GM19452 (cell line): Measurements from ENCODE around the gene DCUN1D1.

Source experiments
- ATAC-seq: cut with Tn5 transposase; IDR thresholded peaks from one replicate; pipeline ENCODE4 v1.9.1; 2021; ENCODE audit not compliant: unreplicated experiment

DCUN1D1 gene

GRCh38 chr3:182973047-182973446 lies 7.3 kb downstream of the DCUN1D1 start:
- no peak for ATAC-seq

DNA sequence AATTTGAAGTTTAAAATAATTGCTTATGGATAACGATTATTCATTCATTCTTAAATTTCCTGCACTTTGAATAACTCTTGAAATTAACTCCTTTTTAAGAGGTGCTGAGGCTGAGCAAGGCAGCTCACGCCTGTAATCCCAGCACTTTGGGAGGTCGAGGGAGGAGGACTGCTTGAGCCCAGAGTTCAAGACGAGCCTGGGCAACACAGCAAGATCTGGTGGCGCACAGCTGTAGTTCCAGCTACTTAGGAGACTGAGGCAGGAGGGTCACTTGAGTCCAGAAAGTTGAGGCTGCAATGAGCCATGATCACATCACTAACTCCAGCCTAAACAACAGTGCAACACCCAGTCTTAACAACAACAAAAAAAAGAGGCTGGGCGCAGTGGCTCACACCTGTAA lies 8.0 kb downstream of the DCUN1D1 start:
- ATAC-seq = no peak

GRCh38 chr3:182971637-182972036 lies 8.7 kb downstream of the DCUN1D1 start:
- ATAC-seq = no peak

- no peak for ATAC-seq
Observed at GRCh38 chr3:182970811-182971418, 9.4 kb downstream of the DCUN1D1 start.

- ATAC-seq = no peak
Observed at GRCh38 chr3:182969853-182970252, 10.5 kb downstream of the DCUN1D1 start.

- no peak for ATAC-seq
Observed at GRCh38 chr3:182969277-182969676, 11.1 kb downstream of the DCUN1D1 start.

DNA sequence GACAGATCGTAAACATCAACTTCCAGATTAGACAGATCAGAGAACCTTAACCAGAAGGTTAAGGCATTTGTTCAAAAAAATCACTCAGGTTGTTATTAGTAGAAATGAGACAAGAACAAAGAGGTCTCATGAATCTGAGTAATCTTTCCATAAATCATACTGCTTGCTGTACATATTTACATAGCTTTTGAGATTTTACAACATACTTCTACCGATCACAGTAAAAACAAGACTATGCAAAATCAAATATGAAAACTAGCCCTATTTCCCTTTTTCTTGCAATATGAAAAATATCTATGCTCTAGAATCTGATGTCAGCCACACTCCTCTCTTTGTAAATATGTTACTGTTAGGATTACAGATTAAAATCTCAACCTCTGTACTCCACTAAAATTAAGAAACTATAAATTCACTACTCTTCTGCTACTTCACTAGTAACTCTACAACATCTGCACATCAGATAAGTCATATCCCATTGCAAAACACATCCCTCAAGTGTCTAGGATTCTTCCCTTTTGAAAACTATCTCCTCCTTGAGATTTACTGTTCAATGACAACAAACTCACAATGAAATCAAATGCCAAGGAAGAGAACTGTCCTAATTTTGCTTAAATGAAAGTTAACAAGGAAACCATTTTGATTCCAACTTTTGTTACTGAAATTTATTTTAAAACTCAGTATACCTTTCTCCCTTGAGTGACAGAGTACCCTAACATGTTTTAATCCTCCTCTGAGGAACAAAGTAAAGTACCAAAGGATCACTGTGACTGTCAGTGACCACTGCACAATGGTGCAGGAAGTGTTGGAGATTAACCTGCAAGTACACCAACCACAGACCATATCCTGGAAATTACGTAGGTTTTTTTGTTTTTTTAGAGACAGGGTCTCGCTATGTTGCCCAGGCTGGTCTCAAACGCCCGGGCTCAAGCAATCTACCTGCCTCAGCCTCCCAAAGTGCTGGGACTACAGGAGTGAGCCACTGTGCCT lies 12.8 kb downstream of the DCUN1D1 start:
- ATAC-seq = peak; percentile 58

DNA sequence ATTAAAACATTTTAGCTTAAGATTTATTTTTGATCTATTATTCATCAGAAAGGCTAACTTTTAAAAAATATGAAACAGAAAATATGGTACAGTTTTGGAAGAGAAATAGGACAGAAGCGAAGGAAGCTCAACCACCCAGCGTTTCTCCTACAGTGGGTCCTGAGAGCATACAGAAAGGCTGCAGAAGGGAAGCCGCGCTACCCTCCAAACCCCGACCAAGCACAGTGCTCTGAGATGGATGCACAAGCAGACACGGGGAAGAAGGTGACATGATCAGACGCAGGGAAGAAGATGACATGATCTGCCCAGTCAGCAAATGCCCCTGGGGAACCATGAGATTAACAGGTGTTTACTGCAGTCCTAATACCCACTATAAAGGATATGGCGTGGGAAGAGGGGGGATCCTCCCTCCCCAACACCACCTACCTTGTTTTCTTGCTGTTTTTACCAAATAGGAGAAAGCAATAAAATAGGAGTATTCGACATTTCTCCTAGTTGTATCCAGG lies 14.4 kb downstream of the DCUN1D1 start:
- no peak for ATAC-seq

DNA sequence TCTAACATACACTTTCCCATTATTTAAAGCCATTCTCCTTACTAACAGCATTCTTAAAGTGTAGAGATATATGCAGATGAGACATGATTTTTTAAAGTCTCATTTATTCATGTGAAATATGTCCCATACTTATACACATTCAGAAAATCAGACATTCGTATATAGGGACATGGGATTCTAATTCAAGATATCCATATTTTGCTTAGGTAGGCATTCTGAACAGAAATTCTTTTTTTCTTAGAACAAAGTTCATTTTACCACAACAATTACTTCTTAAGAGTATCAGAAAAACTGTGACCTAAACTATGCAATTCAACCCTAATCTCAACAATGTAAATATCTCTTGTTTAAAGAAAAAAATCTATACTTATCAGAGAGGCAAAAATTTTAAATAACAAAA lies 16.2 kb downstream of the DCUN1D1 start:
- ATAC-seq = no peak

DNA sequence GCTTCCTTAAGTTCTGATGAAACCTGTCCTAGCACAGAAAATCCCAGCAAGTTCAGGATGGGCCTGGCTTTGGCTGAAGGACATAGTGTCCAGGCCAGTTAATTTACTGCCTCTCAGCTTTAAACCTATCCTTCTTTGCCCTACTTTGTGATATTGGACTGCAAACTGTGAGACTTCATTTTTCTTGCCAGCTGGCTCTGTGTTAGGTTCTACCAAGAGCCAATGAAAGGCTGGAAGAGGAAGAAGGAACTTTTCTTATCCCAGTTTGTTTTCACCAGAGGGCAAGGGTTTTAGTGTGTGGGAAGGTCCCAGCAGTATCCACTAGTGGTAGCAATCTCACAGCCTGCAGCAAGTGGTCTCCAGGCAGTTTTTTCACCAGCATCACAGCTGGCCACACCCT lies 18.2 kb downstream of the DCUN1D1 start:
- no peak for ATAC-seq

- no peak for ATAC-seq
Observed at GRCh38 chr3:182959474-182960350, 20.6 kb downstream of the DCUN1D1 start.

DNA sequence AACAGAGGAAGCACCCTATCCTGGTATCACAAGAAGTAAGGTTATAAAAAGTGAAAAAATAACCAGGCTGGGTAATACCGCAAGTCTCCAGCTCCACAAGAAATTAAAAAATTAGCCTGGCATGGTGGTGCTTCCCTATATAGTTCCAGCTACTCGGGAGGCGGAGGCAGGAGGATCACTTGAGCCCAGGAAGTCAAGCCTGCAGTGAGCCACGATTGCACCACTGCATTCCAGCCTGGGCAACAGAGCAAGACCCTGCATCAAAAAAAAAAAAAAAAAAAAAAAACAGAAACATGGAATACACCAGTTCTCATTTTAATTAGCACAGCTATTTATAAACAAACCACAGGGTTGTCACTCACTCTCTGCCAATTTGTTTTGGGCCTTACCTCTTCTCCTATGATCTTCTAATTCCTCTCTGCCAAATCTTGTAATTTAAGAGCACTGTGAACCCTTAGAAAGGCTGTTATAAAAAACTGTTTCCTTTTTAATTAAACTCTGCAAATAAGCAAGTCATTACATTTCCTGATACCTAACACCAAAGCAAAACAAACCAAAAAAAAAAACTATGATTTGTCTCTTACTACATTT lies 22.6 kb downstream of the DCUN1D1 start:
- no peak for ATAC-seq

DNA sequence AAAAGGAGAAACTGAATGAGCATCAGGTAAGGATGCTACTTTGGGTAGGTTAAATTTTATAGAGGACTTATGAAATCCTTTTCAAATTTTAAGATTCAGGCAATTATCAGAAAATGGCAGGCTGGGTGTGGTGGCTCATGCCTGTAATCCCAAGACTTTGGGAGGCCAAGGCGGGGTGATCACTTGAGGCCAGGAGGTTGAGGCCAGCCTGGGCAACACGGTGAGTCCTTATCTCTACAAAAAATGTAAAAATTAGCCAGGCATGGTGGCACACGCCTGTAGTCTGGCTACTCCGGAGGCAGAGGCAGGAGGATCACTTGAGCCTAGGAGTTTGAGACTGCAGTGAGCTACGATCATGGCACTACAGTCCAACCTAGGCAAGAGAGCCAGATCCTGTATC lies 23.1 kb downstream of the DCUN1D1 start:
- ATAC-seq = no peak

DNA sequence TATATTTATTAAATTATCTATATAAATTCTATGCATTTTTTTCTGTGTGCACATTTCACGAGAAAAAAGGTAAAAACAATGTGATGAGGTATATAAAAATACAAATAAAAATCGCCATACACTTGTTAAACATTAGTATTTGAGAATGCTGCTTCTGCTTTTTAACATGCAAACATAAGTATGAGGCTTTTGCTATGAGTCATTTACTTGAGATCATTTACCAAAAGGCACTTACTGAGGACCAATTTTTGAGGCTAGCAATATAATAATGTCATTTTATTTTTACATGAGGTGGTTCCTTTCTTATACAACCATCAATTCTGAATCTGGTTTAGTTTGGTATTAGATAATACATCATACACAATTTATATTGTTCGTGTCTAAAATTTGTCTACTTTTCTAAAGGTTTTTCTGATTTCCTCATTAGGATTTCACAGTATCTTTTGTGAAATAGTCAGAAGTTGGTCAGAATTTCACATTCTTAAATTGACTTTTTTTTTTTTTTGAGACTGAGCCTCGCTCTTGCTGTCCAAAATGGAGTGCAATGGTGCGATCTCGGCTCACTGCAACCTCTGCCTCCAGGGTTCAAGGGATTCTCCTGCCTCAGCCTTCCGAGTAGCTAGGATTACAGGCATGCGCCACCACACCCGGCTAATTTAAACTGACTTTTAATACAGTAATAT lies 25.6 kb downstream of the DCUN1D1 start:
- ATAC-seq = peak; percentile 96

GRCh38 chr3:182949688-182950087 lies 30.6 kb downstream of the DCUN1D1 start:
- no peak for ATAC-seq

DNA sequence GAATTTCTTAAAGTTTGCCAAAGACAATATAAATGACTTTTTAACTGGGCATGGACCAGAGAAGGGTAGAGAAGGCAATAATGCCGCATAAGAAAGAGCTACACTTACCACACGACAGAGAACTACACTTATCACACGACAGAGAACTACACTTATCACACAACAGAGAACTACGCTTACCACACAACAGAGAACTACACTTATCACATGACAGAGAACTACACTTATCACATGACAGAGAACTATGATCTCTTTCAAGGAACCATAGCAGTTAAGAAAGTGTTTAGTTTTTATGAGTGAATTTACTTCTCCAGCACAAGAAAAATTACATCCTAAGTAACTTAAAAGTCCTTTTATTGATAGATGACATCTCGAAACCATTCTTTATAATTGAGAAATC lies 32.0 kb downstream of the DCUN1D1 start:
- no peak for ATAC-seq

GRCh38 chr3:182947888-182948287 lies 32.5 kb downstream of the DCUN1D1 start:
- no peak for ATAC-seq

DNA sequence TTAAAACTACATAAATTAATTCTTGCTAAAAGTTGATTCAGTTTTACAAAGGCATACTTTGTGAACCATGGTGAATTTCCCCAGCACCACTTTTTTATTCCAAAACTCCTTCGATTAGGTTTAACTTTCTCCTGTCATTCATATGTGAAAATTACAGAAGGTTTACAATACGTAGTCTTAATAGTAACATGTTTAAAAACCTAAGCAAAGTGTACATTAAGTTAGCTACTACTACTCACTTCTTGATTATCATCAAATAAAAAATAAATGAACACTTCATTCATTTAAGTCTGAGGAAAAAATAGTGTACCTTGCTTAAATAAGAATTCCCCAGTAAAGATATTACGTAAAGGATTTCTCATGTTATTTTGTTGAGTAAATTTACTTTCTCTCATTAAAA lies 38.6 kb downstream of the DCUN1D1 start:
- no peak for ATAC-seq

DNA sequence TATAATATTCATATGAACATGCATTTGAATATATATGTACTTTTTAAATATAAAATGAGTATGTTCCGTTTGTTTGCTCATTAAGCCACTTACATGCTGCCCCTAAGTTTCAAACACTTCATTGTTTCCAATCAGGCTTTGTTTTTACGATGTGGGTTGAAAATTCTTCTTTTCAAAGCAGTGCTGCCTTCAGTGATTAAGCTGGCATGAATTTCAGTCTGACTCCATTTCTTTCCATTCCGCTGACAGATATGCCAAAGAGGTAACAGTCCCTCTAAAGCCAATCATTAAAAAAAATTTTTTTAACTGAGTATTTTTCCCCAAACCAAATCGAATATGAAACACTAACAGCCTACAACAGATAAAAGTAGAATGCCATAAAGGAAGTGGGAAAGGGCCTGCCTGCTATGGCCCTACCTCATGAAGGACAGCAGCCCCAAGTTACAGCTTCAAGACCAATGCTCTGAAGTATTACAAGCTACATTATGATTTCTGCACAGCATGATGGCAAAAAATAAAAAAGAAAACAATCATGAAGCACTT lies 40.0 kb downstream of the DCUN1D1 start:
- ATAC-seq = no peak
